SK-N-SH (cell line): ENCODE results near the gene PWP2.
"Not testable (repeated sequence)": the region's sequence is repeated elsewhere in the genome, so short reads cannot be mapped to it uniquely, and the experiment has no call there.

ENCODE experiments used
- CTCF ChIP-seq: fragments of 200-600 bp; sonication (generic); IDR thresholded peaks from 2 replicates; pipeline ENCODE4 v1.6.1; 2017; ENCODE audit warnings: antibody characterized with exemption, mild to moderate bottlenecking, moderate library complexity
- EZH2phosphoT487 ChIP-seq: fragments of 200-600 bp; sonication (generic); IDR thresholded peaks from 2 replicates; pipeline ENCODE4 v1.6.1; 2017; ENCODE audit warnings: low read depth, mixed run types, mild to moderate bottlenecking, antibody characterized with exemption, moderate library complexity, borderline replicate concordance
- GABPA ChIP-seq: IDR thresholded peaks from 2 replicates; pipeline ENCODE4 v1.4.0; 2012; ENCODE audit warnings: low read depth, mild to moderate bottlenecking
- MAX ChIP-seq: IDR thresholded peaks from 2 replicates; pipeline ENCODE4 v1.4.0; 2012; ENCODE audit warnings: low read depth
- MXI1 ChIP-seq: IDR thresholded peaks from 2 replicates; pipeline ENCODE4 v1.6.1; 2012; ENCODE audit warnings: mild to moderate bottlenecking, low read depth, low read length, improper control_type of control experiment
- NRF1 ChIP-seq: IDR thresholded peaks from 2 replicates; pipeline ENCODE4 v1.6.1; 2012; ENCODE audit warnings: low read depth, mild to moderate bottlenecking, low read length
- POLR2AphosphoS5 ChIP-seq: IDR thresholded peaks from 2 replicates; pipeline ENCODE4 v1.6.1; 2012; ENCODE audit warnings: low read depth, low read length
- RAD21 ChIP-seq: IDR thresholded peaks from 2 replicates; pipeline ENCODE4 v1.6.1; 2012; ENCODE audit warnings: mild to moderate bottlenecking, low read length
- RFX5 ChIP-seq: IDR thresholded peaks from 2 replicates; pipeline ENCODE4 v1.6.1; 2012; ENCODE audit warnings: mild to moderate bottlenecking, improper control_type of control experiment, low read length
- USF2 ChIP-seq: fragments of 150-350 bp; IDR thresholded peaks from 2 replicates; pipeline ENCODE4 v1.6.1; 2017; ENCODE audit warnings: antibody characterized with exemption, low read length, low read depth, borderline replicate concordance
- YY1 ChIP-seq: IDR thresholded peaks from 2 replicates; pipeline ENCODE4 v1.4.0; 2012; ENCODE audit warnings: low read depth, mild to moderate bottlenecking

DNA sequence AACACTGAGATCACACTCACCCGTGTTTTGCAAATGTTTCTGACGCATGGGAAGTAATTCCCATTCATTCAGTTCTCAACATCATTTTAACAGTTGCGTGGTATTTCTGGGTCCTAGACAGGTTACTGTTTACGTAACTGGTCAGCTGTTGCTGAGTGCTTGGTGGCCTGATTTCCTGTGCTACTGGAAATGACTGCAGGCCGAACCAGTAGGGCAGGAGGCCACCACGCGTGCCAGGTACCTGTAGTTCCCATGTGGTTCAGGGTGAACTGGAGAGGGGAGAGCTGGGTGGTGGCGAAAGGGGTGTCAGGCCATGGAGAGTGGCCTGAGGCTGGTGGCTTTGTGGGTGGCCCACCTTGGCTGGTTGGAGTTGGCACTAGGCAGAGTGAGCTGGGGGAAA lies 27.5 kb downstream of the PWP2 start:
- TF ChIP-seq USF2, CTCF, GABPA, EZH2phosphoT487, NRF1, MAX, MXI1, RAD21, RFX5, POLR2AphosphoS5, YY1: not testable (repeated sequence)
